ENCODE data around the gene PSENEN.

The PSENEN gene

DNA sequence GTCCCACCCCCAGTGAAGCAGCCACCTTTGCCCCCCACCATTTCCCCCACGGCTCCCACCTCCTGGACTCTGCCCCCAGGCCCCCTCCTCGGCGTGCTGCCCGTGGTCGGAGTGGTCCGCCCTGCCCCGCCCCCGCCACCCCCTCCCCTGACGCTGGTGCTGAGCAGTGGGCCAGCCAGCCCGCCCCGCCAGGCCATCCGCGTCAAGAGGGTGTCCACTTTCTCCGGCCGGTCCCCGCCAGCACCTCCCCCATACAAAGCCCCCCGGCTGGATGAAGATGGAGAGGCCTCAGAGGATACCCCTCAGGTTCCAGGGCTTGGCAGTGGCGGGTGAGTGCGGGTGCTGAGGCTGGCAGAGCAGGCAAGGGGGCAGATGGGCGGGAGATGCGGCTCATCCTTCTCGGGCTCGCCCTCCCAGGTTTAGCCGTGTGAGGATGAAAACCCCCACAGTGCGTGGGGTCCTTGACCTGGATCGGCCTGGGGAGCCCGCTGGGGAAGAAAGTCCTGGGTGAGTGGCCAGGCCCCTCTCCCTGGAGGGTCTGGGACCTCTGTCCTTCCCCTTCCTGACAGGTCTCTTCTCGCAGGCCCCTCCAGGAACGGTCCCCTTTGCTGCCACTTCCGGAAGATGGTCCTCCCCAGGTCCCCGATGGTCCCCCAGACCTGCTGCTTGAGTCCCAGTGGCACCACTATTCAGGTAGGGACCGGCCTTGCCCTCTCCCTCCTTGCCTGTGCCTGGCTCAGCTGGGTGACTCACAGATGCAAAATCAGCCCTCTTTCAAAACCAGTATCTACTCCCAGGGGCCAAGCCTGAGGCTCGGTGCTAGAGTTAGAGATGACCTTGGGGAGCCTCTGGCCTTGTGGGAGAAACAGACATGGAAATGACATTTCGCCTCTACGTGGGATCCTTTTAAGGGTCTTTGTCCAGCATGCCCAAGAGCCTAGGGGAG lies 12.0 kb upstream of the PSENEN start:
- DNase-seq (ENCODE audit: low read depth): no peak

GRCh38 chr19:35734273-35734672 lies 11.2 kb upstream of the PSENEN start:
- DNase-seq (ENCODE audit: low read depth): no peak

DNA sequence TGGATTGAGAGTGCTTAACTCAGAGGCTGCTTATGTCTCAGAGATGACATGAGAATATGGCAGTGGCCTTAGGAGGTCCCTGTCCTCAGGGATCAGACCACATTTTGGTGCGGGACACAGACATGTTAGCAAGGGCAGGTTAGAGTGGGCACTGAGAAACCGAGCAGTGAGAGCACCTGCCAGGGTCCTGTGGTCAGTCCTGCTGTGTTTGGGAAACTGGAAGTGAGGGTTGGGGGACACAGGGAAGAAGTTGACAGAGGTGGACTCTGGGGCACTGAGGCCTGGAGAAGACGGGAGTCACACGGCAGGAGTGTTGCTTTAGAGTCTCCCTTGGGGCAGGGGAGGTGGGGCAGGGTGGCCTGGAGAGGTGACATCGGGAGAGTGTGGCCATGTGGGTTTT lies 10.6 kb upstream of the PSENEN start:
- DNase-seq (ENCODE audit: low read depth): no peak

- no peak for DNase-seq (ENCODE audit: low read depth)
Measured at GRCh38 chr19:35736913-35737886, 8.3 kb upstream of the PSENEN start.

DNA sequence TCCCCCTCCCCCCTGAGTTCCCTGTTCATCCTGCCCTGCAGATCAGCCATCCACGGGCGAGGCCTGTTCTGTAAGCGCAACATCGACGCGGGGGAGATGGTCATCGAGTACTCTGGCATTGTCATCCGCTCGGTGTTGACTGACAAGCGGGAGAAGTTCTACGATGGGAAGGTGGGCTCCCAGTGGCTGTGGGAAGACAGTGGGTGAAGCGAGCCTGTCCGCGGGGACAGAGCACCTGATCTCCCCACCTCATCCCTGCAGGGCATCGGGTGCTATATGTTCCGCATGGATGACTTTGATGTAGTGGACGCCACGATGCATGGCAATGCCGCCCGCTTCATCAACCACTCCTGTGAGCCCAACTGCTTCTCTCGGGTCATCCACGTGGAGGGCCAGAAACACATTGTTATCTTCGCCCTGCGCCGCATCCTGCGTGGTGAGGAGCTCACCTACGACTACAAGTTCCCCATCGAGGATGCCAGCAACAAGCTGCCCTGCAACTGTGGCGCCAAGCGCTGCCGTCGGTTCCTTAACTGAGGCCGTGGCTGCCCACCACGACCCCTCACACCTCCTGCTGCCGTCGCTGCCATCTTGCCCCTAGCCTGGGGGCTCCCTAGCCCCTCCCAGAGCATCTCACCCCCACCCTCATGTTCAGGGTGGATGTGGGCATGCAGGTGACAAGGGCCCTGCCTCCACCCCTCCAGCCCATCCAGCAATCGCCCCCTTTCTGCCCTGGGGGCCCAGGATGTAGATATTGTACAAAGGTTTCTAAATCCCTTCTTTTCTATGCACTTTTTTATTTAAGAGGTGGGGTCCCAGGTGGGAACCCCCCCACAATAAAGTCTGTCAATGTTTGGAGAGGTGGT lies 7.2 kb upstream of the PSENEN start:
- DNase-seq (ENCODE audit: low read depth): no peak

DNA sequence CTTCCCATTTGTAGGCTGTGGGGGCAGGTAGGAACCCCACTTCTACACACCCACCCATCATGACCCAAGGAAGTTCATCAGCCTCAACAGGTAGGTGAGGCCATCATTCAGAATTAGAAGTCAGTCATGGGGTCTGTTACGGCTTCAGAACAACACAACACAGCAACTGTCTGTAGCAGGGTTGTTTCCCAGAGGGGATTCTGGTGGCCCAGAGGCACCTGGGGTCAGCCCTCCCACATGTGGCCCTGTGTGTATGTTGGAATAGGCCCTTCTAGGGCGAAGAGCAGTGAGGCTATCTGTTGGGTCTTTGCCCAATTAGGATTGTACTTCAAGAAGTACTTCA lies 6.6 kb upstream of the PSENEN start:
- no peak for DNase-seq (ENCODE audit: low read depth)

DNA sequence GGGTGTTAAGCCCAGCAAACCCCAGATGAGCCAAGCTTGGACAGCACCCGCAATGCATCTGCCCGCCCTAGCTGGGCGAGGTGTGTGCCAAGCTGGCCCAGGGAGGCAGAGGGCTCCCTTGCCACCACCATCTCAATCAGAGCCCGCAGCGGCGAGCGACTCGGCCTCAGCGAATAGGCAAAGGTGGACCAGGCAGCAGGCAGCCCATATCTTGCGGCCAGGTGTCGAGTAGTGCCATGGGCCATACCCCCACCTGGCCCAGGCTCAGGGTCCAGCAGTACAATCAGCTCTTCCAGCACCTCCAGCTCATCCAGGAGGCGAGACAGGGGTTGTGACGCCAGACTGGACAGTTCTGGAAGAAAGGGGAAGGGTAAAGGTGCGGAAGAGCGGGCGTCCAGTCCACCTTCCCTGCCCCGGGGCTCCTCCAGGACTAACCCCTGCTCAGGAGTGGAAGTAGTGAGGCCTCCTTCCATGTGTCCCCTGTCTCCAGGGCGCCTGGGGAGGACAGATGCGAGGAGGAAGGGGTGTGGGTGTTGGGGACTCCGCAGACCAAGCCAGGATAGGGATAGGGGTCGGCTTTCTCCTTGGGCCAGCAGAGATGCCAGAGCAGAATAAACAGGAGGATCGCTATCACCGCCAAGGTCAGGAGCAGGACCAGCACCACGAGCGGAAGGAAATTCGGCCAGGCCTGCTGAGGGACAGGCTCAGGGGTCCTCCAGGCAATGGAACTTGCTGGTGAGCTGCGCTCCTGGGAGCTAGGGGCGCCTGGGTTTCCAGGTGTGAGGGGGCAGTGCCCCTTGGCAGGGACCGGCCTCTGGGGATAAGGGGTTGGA lies 6.0 kb upstream of the PSENEN start:
- no peak for DNase-seq (ENCODE audit: low read depth)

DNA sequence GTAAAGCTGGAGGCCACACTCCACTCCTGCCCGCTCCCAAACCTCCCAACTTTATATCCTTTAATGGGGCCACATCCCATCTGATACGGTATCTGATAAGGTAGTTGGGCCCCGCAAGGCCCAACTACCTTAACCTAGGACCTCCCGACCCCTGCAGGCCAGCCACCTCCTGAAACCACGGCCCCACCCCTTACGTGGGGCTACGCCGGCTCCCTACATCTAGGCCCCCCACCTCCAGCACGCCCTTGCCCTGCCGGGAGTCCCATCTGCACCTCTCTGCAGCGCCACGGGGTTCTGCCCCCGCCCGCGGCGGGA lies 5.4 kb upstream of the PSENEN start:
- no peak for DNase-seq (ENCODE audit: low read depth)

DNA sequence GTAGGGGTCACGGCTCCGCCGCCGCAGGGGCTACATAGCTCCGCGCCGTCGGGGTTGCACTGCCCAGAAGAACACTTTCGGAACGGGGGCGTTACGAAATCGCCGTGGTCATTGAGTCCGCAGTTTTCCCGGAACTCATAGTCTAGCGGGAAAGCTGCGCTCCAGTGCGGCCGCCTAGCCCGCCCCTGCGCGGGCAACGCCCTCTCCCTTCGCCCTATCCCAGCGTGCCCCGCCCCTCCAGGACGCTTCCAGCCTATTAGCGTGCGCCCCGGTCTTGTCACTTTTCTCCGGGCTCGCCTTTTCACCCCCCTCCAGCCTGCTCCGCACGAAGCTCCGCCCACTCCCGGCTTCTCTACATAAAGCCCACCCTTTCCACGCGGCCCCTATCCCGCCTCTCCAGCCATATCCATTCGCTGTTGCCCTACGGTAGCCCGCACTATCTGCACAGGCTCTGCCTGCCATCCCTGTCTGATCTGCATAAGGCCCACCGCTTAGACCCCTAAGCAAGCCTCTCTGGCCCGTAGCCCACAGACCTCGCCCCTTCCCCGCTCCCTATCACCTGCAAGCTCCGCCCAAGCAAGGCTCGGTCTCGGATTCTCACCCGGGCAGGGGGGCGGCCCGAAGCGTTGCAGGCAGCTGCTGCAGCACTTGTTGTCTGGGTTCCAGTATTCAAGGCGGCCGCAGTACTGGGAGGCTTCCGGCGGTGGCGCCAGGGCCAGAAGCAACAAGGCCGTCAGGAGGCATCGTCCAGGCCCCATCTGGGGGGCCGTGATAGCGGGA lies 4.8 kb upstream of the PSENEN start:
- peak; percentile 98 for DNase-seq (ENCODE audit: low read depth)

DNA sequence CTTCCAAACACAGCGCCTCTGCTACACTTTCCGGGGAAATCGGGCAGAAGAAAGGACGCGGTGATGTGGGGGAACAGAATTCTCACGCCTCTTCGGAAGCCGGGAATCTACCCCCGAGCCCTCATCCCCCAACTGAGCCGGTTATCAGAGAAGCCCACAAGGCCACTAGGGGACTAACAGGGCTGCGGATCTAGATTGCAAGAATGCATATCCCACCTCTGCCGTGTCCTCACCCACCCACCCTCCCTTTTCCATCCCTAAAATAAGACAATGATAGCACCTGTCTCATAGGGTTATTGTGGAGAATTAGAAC lies 4.3 kb upstream of the PSENEN start:
- no peak for DNase-seq (ENCODE audit: low read depth)

DNA sequence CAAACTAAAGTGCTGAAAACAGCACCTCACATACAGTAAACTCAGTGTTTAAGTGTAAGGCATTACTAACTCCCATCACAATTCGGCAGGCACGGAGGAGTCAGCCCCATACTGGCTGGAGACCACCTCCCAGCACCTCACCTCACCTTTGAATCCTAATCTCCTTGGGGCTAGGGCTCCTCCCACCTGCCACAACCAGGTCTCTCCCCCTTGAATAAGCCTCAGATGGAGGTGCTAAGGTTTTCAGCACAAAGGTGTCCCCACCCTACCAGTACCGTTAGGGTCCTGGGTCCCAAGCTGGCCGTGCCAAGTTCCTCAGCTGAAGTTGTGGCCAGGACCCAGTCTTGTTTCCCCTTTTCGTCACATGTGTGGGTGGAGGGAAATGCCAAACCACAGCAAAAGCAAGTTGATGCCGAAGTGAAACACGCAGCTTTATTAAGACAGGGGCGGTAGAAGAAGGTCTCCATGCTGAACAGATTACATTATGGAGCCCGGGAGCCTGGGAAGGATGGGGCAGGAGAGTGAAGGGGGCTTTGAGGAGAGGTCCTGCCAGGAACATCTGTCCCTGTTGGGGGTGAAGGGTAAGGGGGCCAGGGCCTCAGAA lies 3.2 kb upstream of the PSENEN start, which contains the start of gene IGFLR1:
Gene IGFLR1, minus strand, starts transcription at position 332 of the 604 bp plus-strand sequence. CDS start 1,272 bp downstream, outside the sequence.
- DNase-seq (ENCODE audit: low read depth): no peak

- DNase-seq (ENCODE audit: low read depth): no peak
Measured at GRCh38 chr19:35743640-35744429, 1.6 kb upstream of the PSENEN start.

DNA sequence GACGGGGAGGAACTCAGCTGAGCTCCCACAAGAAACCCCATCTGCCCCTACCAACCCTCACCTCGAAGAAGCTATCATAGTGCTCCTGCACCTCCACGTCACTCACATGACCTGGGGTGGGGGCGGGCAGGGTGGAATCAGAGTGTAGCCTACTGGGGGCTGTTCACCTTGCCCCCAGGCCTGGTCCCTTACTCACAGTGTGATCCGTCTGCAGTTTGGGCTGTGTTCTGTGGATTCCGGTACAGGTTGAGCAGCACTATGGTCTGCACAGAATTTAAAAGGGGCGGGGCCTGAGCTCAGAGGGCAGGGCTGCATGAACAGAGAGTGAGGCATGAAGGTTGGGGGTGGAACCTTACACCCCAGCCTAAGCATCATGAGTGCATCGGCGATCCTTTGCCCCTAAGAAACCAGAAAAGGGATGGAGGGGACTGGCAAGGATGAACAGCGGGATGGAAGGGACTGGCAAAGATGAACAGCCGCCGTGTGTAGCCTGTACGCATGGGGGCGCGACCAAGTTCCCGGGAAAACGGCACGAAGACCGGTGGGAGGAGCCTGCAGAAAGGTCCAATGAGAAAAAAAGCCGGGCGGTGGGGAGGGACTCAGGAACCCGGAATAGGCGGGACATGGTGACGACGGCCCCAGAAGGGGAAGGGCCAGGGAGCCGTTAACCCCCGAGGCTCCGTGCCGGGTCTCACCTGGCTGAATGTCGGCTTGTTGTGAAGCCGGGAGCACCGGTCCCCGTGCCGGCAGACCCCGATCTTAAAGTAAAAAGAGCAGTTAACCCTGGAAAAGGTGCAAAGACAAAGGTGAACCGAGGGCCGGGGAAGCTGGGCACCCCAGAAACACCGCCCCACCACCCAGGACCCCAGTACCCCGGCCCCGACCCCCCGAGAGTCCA lies 772 bp upstream of the PSENEN start:
- DNase-seq (ENCODE audit: low read depth): peak; percentile 97

DNA sequence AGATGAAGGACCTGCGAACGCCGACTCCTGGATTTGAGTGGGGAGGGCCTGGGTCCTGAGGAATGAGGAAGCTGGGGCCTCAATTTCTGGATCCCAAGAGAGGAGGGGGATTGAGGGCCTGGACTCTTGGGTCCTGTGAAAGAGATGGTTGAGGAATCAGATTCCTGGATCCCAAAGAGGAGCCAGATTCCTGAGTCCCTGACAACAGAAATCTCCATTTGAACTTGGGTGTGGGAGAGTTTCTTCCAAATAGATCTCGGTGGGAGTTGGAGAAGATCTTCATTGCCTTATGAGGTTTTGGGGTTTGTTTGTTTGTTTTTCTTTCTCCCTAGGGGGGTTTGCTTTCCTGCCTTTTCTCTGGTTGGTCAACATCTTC lies 624 bp downstream of the PSENEN start:
- no peak for DNase-seq (ENCODE audit: low read depth)

DNA sequence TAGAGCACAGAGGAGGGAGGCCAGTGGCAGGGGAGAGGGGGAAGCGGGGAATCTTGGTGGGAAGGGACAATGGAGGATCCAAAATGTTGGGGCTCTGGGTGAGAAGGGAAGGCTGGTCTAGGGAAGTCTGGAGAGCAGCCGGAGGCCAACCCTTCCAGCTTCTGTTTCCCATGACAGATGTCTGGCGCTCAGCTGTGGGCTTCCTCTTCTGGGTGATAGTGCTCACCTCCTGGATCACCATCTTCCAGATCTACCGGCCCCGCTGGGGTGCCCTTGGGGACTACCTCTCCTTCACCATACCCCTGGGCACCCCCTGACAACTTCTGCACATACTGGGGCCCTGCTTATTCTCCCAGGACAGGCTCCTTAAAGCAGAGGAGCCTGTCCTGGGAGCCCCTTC lies 1.1 kb downstream of the PSENEN start:
- DNase-seq (ENCODE audit: low read depth): no peak

DNA sequence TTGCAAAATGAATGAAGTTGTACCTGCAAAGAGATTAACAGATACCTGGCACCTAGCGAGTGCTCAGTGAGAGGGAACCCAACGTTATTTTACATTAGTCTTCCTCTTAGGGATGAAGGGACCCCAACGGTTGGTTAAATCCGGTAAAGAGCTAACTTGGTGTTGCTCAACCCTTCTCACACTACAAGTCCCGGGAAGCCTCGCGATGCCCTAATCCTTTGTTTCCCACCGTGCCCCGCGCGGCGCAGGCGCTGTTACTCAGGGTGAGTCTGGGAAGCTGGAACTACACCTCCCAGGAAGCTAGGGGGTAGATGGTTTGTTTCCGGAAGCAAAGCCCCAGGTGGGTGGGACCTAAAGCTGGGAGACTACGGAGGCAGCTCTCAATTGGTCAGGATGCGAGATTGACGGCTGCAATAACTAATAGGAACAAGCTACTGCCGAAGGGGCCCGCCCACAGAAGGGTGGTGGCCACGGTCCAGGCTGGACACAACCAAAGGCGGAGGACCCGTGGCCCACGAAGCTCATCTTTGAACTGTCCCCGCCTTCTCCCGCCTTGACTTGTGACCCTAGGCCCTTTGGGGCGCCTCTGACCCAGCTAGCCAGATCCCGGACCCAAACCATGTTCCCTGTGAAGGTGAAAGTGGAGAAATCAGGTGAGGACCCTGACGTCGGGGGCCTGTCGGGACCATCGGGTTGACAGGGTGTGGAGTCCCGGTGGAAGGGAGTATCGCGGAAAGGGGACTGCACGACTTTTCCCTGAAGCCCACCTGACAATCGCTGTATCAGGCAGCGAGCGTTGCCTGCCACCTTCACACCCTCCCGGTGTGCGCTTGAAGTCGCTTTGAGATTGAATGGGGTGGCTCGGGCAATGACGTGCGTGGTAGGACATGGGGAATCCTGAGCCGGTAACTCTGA lies 2.9 kb downstream of the PSENEN start, which contains the start of gene LIN37:
Gene LIN37, plus strand, starts transcription at position 471 of the 915 bp plus-strand sequence. Its CDS starts 149 bp downstream, at position 620.
- DNase-seq (ENCODE audit: low read depth): peak; percentile 99

GRCh38 chr19:35750167-35750566 lies 4.7 kb downstream of the PSENEN start:
- DNase-seq (ENCODE audit: low read depth): no peak

Data from EH (cell line).